22Rv1 (cell line): Measurements from ENCODE around the gene SRSF6.
"Not testable (repeated sequence)": the region's sequence is repeated elsewhere in the genome, so short reads cannot be mapped to it uniquely, and the experiment has no call there.

Experiments used
- H3K27ac ChIP-seq: fragments of 450-650 bp; 2 replicates; pipeline ENCODE4 v1.5.1; 2017
- ZFX ChIP-seq: fragments of 450-650 bp; IDR thresholded peaks from 2 replicates; pipeline ENCODE4 v1.6.1; 2017; ENCODE audit warnings: antibody characterized with exemption, borderline replicate concordance
- TF ChIP-seq, protein P1 (sequence below): fragments of 450-650 bp; IDR thresholded peaks from 2 replicates; pipeline ENCODE4 v1.5.1; 2017; ENCODE audit warnings: mild to moderate bottlenecking

SRSF6 gene

DNA sequence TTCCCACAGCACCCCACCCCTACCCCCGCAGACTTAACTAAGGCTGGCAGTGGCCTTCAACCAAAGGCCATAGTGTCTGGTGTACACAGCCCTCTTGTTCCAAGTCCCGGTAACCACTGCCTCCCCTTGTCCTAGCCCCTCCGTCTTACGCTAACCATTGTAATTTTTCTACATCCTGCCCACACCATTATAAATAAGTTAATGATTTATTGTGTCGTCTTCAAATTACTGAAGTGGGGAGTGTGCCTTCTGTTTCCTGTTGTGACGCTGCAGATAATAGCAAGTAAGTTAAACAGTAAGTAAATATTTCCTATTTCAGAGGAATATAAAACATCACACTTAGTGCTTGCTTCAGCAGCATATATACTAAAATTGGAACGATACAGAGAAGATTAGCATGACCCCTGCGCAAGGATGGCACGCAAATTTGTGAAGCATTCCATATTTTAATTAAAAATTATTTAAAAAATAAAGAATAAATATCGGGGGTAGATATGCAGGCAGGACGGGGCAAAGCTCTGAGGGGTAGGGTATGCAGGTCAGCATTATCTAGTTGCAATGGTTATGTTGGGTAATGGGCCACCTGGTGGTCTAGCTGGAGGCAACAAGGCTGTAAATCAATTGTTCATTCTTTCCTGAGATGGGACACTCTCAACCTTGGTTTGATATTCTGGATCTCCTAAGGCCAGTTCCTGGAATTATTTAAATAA lies 15.1 kb downstream of the SRSF6 start:
- TF ChIP-seq ZFX: no peak
- TF ChIP-seq, protein P1, sequence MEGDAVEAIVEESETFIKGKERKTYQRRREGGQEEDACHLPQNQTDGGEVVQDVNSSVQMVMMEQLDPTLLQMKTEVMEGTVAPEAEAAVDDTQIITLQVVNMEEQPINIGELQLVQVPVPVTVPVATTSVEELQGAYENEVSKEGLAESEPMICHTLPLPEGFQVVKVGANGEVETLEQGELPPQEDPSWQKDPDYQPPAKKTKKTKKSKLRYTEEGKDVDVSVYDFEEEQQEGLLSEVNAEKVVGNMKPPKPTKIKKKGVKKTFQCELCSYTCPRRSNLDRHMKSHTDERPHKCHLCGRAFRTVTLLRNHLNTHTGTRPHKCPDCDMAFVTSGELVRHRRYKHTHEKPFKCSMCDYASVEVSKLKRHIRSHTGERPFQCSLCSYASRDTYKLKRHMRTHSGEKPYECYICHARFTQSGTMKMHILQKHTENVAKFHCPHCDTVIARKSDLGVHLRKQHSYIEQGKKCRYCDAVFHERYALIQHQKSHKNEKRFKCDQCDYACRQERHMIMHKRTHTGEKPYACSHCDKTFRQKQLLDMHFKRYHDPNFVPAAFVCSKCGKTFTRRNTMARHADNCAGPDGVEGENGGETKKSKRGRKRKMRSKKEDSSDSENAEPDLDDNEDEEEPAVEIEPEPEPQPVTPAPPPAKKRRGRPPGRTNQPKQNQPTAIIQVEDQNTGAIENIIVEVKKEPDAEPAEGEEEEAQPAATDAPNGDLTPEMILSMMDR: no peak
- no peak overlapping the region for H3K27ac ChIP-seq

DNA sequence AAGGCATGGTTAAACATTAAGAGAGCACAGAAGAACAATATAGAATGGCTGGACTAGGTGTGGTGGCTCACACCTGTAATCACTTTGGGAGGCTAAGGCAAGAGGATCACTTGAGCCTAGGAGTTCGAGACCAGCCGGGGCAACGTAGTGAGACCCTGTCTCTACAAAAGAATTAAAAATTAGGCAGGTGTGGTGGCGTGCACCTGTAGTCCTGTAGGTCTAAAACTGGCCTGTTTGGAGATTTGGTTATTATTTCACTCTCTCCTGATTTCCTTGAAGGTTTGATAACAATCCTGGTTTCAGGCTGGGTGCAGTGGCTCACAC lies 15.6 kb downstream of the SRSF6 start:
- no peak overlapping the region for H3K27ac ChIP-seq
- TF ChIP-seq, protein P1: no peak
- no peak for TF ChIP-seq ZFX

DNA sequence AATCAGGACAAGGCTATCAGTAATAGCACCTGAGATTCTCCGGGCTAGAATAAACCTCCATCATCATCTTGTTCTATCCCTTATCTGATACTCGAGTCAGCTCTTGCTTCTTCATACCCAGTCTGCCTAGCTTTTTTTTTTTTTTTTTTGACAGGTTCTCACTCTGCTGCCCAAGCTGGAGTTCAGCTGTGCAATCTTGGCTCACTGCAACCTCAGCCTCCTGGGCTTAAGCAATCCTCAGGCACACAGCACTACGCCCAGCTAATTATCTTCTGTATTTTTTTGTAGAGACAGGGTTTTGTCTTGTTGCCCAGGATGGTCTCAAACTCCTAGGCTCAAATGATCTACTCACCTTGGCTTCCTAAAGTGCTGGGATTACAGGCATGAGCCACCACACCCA lies 19.5 kb downstream of the SRSF6 start:
- no peak overlapping the region for H3K27ac ChIP-seq
- TF ChIP-seq, protein P1: no peak
- TF ChIP-seq ZFX: no peak

DNA sequence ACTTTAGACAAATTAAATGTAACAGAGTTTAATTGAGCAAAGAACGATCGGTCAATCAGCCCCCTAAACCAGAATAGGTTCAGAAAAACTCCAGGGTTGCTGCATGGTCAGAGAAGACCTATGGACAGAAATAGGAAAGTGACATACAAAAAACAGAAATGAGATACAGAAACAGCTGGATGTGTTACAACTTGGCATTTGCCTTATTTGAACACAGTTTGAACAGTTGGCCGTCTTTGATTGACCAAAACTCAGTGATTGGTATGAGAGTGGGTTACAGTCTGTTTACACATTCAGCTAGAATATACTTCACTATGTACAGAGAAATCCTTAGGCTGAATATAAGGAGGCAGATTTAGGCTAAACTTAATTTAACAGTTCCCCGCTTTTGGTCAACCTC lies 19.9 kb downstream of the SRSF6 start:
- no peak for TF ChIP-seq ZFX
- TF ChIP-seq, protein P1: no peak
- H3K27ac ChIP-seq: no peak overlapping the region

DNA sequence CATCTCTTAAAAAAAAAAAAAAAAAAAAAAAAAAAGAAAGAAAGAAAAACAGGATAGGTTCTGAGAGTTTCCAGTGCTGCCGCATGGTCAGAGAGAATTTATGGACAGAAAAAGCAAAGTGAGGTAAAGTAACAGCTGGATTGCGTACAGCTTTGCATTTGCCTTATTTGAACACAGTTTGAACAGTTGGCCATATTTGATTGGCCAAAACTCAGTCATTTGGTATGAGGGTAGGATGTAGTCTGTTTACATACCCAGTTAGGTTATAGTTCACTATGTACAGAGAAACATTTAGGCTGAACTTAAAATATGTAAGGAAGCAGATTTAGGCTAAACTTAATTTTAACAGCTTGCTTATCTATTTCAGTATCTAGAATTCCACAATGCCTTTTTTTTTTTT lies 32.3 kb downstream of the SRSF6 start:
- no peak overlapping the region for H3K27ac ChIP-seq
- TF ChIP-seq ZFX: no peak
- TF ChIP-seq, protein P1: no peak

DNA sequence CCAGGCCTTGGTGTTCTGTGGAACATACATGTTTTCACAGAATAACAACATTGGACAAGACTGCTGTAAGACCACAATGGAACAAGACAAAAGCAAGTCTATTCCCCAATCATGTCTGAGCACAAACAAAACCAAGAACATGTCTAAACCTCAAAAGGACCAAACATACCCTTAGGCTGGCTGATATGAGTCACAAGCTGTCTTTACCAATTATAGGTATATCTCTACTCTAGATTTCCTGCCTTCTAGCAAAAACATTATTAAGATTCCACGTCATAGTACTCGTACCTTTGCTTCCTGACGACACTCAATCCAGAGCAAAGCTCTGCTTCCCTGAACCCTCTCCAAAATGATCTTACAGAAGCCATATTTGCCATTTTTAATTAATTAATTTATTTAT lies 34.4 kb downstream of the SRSF6 start:
- H3K27ac ChIP-seq: no peak overlapping the region
- TF ChIP-seq, protein P1: no peak
- TF ChIP-seq ZFX: no peak

DNA sequence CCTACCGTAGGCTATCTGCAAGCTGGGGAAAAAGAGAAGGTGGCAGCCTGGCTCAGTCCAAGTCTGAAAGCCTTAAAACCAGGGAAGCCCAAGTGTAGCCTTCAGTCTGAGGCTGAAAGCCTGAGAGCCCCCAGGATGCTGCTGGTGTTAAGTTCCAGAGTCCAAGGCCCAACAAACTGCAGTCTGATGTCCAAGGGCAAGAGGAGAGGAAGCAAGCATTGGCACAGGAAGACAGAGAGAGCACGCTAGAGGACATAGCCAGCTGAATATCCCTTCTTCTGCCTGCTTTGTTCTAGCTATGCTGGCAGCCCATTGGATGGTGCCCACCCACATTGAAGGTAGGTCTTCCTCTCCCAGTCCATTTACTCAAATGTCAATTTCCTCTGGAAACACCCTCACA lies 37.7 kb downstream of the SRSF6 start:
- TF ChIP-seq ZFX: no peak
- TF ChIP-seq, protein P1: no peak

DNA sequence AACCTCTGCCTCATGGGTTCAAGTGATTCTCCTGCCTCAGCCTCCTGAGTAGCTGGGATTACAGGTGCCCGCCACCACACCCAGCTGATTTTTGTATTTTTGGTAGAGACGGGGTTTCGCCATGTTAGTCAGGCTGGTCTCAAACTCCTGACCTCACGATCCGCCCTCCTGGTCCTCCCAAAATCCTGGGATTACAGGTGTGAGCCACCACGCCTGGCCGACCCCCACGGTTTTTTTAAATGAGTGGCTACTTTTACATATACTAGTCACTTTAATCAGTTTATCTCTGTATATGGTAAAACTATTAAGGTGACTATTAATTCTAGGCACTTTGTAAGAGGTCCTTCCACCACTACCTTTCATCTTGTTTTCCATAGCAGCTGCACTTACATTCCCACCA lies 44.3 kb downstream of the SRSF6 start:
- not testable (repeated sequence) for H3K27ac ChIP-seq

More for the DNA sequence above, 37.7 kb downstream of the SRSF6 start:
- H3K27ac ChIP-seq: no peak overlapping the region
